KOPT-K1 (cell line): Measurements from ENCODE around the gene RBM45.
"Not testable (repeated sequence)": the region's sequence is repeated elsewhere in the genome, so short reads cannot be mapped to it uniquely, and the experiment has no call there.

Experiments
- H3K27ac ChIP-seq: fragments of 200-600 bp; sonication (generic); 2 replicates; pipeline ENCODE4 v1.5.1; 2016; ENCODE audit warnings: antibody characterized with exemption, mild to moderate bottlenecking, low read depth, low read length; ENCODE audit not compliant: poor library complexity, severe bottlenecking
- H3K36me3 ChIP-seq: fragments of 200-600 bp; sonication (generic); 2 replicates; pipeline ENCODE4 v1.5.1; 2017; ENCODE audit warnings: antibody characterized with exemption, mild to moderate bottlenecking, low read length, moderate library complexity; ENCODE audit not compliant: insufficient read depth
- H3K9me3 ChIP-seq: fragments of 200-600 bp; sonication (generic); 2 replicates; pipeline ENCODE4 v1.5.1; 2017; ENCODE audit warnings: antibody characterized with exemption, low read length, mild to moderate bottlenecking; ENCODE audit not compliant: insufficient read depth, poor library complexity, severe bottlenecking

RBM45 gene

GRCh38 chr2:178123163-178123562, 10.9 kb downstream of the RBM45 start:
- no peak overlapping the region for H3K27ac ChIP-seq
- no peaks in the 10 kb centered on the region for H3K9me3 ChIP-seq
- peaks cover 63% of the 10 kb centered on the region for H3K36me3 ChIP-seq

GRCh38 chr2:178125125-178125524, 12.9 kb downstream of the RBM45 start:
- Histone ChIP-seq H3K9me3 (no peaks in the 10 kb centered on the region), H3K27ac (no peak overlapping the region), H3K36me3 (peaks cover 71% of the 10 kb centered on the region)

DNA sequence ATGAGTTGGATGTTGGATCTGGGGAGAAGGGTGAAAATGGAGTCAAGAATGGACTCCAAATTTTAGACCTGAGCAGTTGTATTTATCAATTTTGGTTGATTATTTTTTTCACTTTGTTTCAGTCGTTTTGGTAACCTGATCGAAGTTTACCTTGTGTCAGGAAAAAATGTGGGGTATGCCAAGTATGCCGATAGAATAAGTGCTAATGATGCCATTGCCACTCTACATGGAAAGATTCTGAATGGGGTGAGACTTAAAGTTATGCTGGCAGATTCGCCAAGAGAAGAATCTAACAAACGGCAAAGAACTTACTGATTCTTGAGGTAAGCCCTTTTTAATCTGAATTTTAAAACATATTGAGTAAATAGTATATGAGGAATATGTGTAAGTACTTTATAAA, 13.6 kb downstream of the RBM45 start:
- Histone ChIP-seq H3K27ac (no peak overlapping the region), H3K36me3 (peaks cover 67% of the 10 kb centered on the region), H3K9me3 (no peaks in the 10 kb centered on the region)

DNA sequence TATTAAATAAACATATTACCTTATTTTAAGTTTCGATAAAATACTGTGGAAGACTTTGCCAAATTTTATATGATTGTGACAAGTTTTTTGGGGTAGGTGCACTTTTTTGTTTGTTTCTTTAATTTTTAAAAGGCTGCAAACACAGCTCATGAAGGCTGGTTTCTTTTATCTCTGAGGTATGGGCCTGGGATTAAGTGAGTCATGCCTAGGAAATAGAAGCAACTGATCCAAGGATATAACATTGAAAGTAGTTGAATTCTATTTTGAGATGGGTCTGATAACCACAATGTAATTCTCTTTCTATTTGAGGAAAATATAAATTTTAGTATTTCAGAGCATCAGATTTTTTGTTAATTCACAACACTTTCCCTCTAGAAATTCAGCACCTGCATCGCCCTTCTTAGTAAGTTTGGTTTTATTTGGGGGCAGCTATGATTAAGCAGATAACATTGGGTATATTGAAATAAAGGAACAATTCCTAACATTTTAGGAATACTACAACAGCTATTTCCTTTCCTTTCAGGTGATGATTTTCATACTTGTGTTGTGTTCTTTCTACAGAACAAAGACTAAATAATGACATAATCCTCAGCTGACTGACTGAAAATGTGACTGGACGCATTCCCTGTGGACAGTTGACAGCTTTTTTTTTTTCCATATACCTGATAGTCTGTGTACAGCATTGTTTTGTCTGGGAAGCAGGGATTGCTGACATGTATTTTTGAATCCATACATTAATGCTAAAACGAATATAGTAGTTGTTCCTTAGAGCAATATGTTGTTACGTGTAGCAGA, 16.8 kb downstream of the RBM45 start:
- H3K36me3 ChIP-seq: peaks cover 46% of the 10 kb centered on the region
- no peak overlapping the region for H3K27ac ChIP-seq
- H3K9me3 ChIP-seq: no peaks in the 10 kb centered on the region

DNA sequence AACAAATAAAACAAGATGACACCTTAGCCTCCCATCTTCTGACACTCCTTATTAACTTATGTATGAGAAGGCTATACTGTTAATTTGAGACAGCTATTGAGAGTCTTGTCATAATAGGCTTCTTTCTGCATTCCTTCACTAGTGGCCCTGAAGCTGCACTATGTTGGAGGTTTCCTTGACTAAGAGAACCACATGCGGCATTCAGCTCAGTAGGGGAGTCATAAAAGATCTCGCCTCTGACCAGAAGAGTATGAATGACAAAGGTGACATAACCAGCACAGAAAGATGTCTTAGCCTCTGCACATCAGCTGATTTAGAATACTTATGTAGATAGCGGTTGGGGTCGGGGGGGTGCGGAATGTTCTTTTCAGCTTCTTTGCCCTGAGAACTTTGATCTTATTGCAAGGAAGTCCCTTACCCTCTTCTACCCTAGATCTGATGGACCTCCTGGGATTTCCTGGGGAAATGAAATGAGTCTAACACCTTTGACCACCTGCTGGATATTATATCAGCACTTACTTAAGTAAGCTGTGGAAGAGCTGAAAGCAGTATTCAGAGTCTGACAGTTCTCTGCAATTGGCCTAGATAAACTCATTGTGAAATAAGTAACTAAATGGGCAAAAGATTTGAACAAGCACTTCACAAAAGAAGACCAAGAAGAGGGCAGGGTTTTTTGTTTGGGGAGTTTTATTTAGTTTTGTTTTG, 24.2 kb downstream of the RBM45 start:
- Histone ChIP-seq H3K36me3 (peaks cover 16% of the 10 kb centered on the region; the same call in 1 of the 2 replicates), H3K27ac (no peak overlapping the region), H3K9me3 (no peaks in the 10 kb centered on the region)

DNA sequence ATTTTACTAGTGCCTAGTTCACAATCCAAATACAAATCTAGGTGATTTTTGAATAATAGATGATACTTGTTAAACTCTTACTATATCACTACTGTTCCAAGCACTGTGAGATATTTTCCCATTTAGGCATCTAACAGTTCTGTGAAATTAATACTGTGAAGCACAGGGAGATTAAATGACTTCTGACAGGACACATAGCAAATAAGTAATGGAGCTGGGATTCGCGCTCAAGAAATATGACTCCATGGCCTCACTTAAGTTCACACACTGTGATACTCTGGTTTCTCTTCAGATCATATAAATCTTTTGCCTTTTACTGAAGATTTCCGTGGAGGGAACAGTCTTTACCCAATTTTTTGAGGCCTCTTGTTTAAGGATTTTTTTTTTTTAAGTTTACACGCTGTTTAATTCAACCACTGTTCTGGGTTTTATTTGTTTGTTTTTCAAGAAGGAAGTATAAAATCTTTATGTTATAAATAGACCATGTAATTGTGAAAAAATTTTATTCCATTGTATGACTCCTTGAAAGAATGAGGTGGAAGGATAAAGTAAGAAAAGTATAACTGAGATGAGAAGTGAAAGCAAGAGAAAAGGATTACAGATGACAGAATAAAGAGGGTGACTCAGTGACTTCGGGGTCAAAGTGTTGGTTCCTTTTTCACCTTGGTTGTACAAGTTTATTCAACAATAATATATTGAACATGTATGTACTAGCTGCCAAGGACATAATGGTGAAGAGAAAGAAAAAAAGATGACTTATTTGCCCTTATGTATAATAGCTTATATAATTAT, 30.2 kb downstream of the RBM45 start:
- H3K36me3 ChIP-seq: no peaks in the 10 kb centered on the region
- H3K27ac ChIP-seq: no peak overlapping the region
- no peaks in the 10 kb centered on the region for H3K9me3 ChIP-seq

DNA sequence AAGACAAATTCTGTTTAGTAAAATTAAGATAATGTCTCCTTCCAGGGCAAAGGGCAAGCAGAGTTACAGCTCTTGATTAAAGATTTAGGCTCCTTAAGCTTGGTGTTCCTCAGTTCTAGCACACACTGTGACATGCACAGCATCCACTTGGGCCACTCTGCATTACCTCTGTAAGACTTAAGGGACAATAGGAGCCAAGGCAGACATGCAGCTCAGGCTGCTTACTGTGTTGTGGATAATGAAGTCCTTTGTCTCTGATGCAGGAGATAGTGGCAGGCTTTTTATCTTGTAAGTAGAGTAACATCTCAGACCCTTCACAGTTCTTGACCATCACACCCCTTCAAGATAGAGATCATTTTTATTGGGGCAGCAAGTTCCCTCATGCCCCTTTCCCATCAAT, 31.2 kb downstream of the RBM45 start:
- no peak overlapping the region for H3K27ac ChIP-seq
- H3K9me3 ChIP-seq: no peaks in the 10 kb centered on the region
- H3K36me3 ChIP-seq: no peaks in the 10 kb centered on the region

- no peak overlapping the region for H3K27ac ChIP-seq
- no peaks in the 10 kb centered on the region for H3K36me3 ChIP-seq
- H3K9me3 ChIP-seq: no peaks in the 10 kb centered on the region
Measured at GRCh38 chr2:178152033-178152432, 39.8 kb downstream of the RBM45 start.

DNA sequence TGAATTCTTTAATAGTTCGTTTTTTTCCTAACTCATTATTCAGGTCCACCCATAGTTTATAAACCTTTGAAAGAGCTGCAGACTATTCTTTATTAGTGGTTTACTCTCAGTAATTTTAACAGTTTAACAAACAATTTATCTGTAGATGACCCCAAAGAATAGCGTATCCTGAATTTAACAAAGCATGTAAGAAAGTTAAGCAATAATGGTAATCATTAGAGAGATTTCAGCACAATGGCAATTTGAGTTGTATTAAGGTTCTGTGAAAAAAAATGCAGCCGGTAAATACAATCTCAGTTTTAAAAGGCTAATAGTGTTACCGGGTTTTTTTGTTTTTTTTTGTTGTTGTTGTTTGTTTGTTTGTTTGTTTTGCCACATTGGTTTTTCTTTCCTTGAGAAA, 40.3 kb downstream of the RBM45 start:
- Histone ChIP-seq H3K9me3 (no peaks in the 10 kb centered on the region), H3K27ac (no peak overlapping the region), H3K36me3 (no peaks in the 10 kb centered on the region)

DNA sequence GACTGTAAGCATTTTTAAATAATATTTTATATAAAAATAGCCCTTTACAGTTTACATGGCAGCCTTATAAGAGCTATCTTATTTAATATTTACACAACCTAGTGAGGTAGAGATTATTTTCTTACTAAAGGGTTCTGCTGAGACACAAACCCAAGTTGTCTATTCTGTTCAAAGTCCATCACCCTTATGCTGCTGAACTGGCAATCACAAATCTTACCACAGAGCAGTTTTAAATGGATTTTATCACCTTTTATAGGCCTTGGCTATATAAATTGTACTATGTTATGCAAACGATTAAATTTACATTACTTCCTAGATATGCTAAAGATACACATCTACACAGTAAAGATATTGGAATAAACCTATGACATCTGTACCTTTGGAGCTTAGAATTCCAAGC, 40.7 kb downstream of the RBM45 start:
- H3K9me3 ChIP-seq: no peaks in the 10 kb centered on the region
- no peaks in the 10 kb centered on the region for H3K36me3 ChIP-seq
- no peak overlapping the region for H3K27ac ChIP-seq

GRCh38 chr2:178153878-178154277, 41.6 kb downstream of the RBM45 start:
- H3K9me3 ChIP-seq, H3K36me3 ChIP-seq, H3K27ac ChIP-seq: not testable (repeated sequence)

DNA sequence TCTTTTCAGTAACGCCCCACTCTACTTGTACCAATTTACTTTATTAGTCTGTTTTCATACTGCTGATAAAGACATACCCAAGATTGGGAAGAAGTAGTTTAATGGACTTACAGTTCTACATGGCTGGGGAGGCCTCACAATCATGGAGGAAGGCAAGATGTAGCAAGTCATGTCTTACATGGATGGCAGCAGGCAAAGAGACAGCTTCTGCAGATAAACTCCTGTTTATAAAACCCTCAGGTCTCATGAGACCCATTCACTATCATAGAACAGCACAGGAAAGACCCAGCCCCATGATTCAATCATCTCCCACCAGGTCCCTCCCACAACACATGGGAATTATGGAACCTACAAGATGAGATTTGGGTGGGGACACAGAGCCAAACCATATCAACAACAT, 43.3 kb downstream of the RBM45 start:
- Histone ChIP-seq H3K36me3 (no peaks in the 10 kb centered on the region), H3K9me3 (no peaks in the 10 kb centered on the region), H3K27ac (no peak overlapping the region)

DNA sequence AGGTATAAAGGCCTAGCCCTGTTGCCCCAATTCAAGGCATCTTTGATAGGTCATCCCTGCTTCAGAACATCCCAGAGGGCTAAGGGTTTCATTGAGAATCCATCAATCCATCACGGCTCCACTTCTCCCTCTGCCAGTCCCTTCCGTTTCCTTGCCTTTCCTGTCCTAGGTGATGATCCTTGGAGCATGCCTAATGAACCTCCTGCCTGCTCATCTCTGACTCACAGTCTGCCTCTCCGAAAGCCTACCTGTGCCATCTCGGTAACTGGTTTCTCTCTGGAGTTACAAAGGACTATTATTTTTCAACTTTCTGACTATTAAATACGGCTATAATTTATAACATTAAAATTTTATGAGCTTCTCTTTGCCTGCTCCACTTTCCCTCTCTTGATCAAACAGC, 45.3 kb downstream of the RBM45 start:
- Histone ChIP-seq H3K36me3 (no peaks in the 10 kb centered on the region), H3K9me3 (no peaks in the 10 kb centered on the region)

GRCh38 chr2:178159966-178160365, 47.7 kb downstream of the RBM45 start:
- Histone ChIP-seq H3K36me3 (no peaks in the 10 kb centered on the region), H3K27ac (no peak overlapping the region), H3K9me3 (no peaks in the 10 kb centered on the region)

More for the DNA sequence above, 45.3 kb downstream of the RBM45 start:
- no peak overlapping the region for H3K27ac ChIP-seq

- Histone ChIP-seq H3K27ac (no peak overlapping the region), H3K36me3 (no peaks in the 10 kb centered on the region), H3K9me3 (no peaks in the 10 kb centered on the region)
Measured at GRCh38 chr2:178160601-178161000, 48.4 kb downstream of the RBM45 start.
